Left lung (tissue), 10 donors: ENCODE measurements around the gene ENDOU. TPM values are rescaled to one million over a fixed set of nuclear protein-coding genes. Genes with fewer than 3 reads are reported as not detected.
A peak's percentile ranks its signal among the peaks of the same experiment; 100 is the strongest.

Experiments
- ATAC-seq: fragments of 200-7000 bp; cut with Tn5 transposase; one replicate; pipeline ENCODE4 v1.9.1; 2020; ENCODE audit warnings: moderate library complexity
- DNase-seq, 4 donors: peaks; one replicate each; pipeline ENCODE4 v3.0.0-alpha.2; 2013 to 2020
- H3K27ac ChIP-seq, 2 donors: fragments of 200-600 bp; sonication (generic) in 1 of 2; one replicate each; pipeline versions ENCODE4 v1.5.0 to v1.8.0; 2020 to 2021
- H3K27me3 ChIP-seq, 2 donors: fragments of 200-600 bp; sonication (generic) in 1 of 2; one replicate each; pipeline versions ENCODE4 v1.5.0 to v1.8.0; 2020 to 2021
- H3K36me3 ChIP-seq, 2 donors: fragments of 200-600 bp; sonication (generic) in 1 of 2; one replicate each; pipeline versions ENCODE4 v1.5.0 to v1.8.0; 2020 to 2021
- H3K4me1 ChIP-seq, 2 donors: fragments of 200-600 bp; one replicate each; pipeline ENCODE4 v1.8.0; 2021
- H3K4me3 ChIP-seq, 2 donors: fragments of 200-600 bp; sonication (generic) in 1 of 2; one replicate each; pipeline versions ENCODE4 v1.5.0 to v1.8.0; 2020 to 2021; ENCODE audit warnings: mild to moderate bottlenecking in 1 of 2
- H3K9me3 ChIP-seq, 2 donors: fragments of 200-600 bp; sonication (generic) in 1 of 2; one replicate each; pipeline versions ENCODE4 v1.5.0 to v1.8.0; 2020 to 2021
- intact Hi-C, 2 donors: fragments of 100-400 bp; cut with DNase I; formaldehyde crosslinking; loops; one replicate each; pipeline versions ENCODE4 v1.11.2 to v1.14.2; 2022
- polyA plus RNA-seq, 6 donors: library from polyadenylated mRNA; unstranded; fragments of 120-200 nt; gene quantifications; one replicate each; pipeline ENCODE4 v1.2.1, GENCODE V29; 2013; ENCODE audit not compliant: insufficient read length in 6 of 6
- total RNA-seq, 2 donors: library from RNA; stranded (reverse); fragmentation: NEBNext Ultra II Directional; extraction: Animal tissue kit (Norgen Biotek cat#: 25700); gene quantifications; one replicate each; pipeline ENCODE4 v1.2.1, GENCODE V29; 2021
- TF ChIP-seq, protein P1 (sequence below), 2 donors: fragments of 200-600 bp; sonication (generic) in 1 of 2; IDR thresholded peaks; one replicate each; pipeline versions ENCODE4 v1.5.0 to v1.8.0; 2021; ENCODE audit warnings: antibody characterized with exemption in 2 of 2
- donor health status: DM: no; HTN: yes; CAD: no.
- donor health status: DM: no; HTN: no; CAD: no.

The ENDOU gene
- total and polyA plus RNA-seq, 8 donors = 0.14 to 0.58 (median 0.30) TPM; not detected in 2

DNA sequence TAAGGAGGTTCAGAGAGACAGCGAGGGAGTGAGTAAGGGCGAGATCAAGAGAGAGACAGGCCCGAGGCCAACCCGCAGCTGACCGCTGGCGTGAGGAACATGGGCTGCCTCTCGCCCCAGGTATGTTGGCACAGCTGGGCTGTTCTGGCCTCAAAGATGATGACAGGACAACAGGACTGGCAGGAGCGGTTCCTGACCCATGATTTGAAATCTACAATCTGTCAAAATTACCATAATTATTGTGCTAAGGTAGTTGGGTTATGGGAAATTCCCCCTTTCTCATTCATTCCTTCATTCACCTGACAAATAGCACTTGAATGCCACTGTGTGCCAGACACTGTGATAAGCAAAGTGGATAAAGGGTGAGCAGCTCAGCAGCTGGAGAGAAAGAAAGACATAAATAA, 5.1 kb upstream of the ENDOU start:
- Histone ChIP-seq H3K9me3 (no peaks in the 10 kb centered on the region), H3K27ac (no peak overlapping the region), H3K36me3 (no peaks in the 10 kb centered on the region), H3K4me3 (no peak overlapping the region), H3K27me3 (no peaks in the 10 kb centered on the region), H3K4me1 (peaks cover 0 to 13% of the 10 kb centered on the region in 2 donors)
- intact Hi-C loops = no loop called here
- TF ChIP-seq, protein P1, sequence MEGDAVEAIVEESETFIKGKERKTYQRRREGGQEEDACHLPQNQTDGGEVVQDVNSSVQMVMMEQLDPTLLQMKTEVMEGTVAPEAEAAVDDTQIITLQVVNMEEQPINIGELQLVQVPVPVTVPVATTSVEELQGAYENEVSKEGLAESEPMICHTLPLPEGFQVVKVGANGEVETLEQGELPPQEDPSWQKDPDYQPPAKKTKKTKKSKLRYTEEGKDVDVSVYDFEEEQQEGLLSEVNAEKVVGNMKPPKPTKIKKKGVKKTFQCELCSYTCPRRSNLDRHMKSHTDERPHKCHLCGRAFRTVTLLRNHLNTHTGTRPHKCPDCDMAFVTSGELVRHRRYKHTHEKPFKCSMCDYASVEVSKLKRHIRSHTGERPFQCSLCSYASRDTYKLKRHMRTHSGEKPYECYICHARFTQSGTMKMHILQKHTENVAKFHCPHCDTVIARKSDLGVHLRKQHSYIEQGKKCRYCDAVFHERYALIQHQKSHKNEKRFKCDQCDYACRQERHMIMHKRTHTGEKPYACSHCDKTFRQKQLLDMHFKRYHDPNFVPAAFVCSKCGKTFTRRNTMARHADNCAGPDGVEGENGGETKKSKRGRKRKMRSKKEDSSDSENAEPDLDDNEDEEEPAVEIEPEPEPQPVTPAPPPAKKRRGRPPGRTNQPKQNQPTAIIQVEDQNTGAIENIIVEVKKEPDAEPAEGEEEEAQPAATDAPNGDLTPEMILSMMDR (IDR thresholded peaks at IDR 0.05) = no peak
- DNase-seq = no peak
- peak; percentile 68 for ATAC-seq

DNA sequence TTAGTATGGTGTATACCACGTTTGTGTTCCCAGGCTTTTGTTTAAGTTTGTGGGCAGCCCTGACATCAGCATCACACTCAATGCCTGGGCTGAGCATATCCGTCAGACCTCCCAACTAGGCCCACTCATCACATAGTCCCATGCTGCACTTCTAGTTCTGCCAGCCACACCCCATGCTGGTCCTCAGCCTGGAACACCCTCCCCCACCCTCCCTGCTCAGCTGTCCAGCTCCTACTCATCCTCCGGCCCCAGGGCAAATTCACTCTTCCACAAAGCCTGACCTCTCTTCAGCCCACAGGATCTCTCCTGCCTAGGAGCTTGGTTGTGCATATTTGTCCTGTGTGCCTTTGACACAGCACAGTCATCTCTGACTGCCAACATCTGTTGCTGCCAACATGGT, 3.9 kb upstream of the ENDOU start:
- Histone ChIP-seq H3K27me3 (no peaks in the 10 kb centered on the region), H3K9me3 (no peaks in the 10 kb centered on the region), H3K36me3 (no peaks in the 10 kb centered on the region), H3K27ac (no peak overlapping the region), H3K4me1 (peaks cover 0 to 5% of the 10 kb centered on the region in 2 donors), H3K4me3 (no peak overlapping the region)
- ATAC-seq (no peak), DNase-seq (no peak)
- intact Hi-C loops = no loop called here
- TF ChIP-seq, protein P1 (IDR thresholded peaks at IDR 0.05) = no peak

DNA sequence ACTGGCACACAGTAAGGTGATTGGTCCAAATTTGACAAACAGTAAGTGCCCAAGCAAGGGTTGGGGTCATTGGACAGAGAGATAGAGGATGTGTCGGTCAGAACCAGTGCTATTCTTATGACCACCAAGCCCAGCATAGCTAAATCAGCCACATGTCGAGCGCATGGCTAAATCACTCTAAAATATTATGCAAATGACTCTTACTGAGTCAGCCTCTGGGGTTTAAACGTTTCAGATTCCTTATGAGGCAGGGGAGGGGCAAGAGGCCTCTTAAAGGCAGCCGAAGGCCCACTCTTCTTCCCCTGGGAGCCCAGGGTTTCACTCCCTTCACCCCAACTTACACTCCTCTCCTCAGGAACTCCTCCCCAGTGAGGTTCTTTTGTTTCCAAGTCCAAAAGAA, 603 bp upstream of the ENDOU start:
- Histone ChIP-seq H3K4me1 (peaks cover 0 to 5% of the 10 kb centered on the region in 2 donors), H3K27ac (no peak overlapping the region), H3K4me3 (no peak overlapping the region), H3K36me3 (no peaks in the 10 kb centered on the region), H3K27me3 (no peaks in the 10 kb centered on the region), H3K9me3 (no peaks in the 10 kb centered on the region)
- intact Hi-C loops = no loop called here
- ATAC-seq = no peak
- TF ChIP-seq, protein P1 (IDR thresholded peaks at IDR 0.05) = no peak
- no peak for DNase-seq

DNA sequence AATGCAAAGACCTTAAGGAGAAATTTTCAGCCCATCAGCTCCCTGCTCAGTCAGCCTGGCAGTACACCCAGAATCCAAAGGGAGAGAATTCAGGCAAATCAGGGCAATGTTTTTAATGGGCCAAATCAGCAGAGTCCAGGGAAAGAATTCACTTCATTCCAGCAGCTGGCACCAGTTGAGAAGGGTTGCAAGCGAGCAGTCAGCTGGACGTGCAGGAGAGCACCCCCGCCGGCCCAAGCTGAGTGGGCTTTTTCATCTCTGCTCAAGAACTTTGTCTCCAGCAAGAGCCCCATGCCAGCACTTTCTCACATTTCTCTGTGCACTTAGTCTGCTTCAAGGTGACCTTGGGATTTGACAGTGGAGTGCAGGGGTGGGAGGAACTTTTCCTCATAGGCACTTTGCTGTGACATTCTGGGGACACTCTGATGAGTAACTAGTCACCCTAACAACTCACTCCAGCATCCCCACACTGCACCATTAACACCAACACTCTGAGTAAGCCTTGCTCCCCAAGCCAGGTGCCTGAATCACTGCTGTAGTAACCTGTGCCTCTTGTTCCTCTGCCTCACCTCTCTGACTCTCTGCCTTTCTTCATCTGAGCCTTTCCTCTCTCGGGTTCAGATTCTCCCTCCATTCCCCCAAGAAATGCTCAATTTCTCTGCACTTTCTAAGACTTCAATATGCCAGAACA, 2.2 kb downstream of the ENDOU start:
- peaks cover 1 to 5% of the 10 kb centered on the region in 2 donors for H3K4me1 ChIP-seq
- intact Hi-C loops = no loop called here
- H3K36me3 ChIP-seq = no peaks in the 10 kb centered on the region
- no peak overlapping the region for H3K4me3 ChIP-seq
- H3K9me3 ChIP-seq = no peaks in the 10 kb centered on the region
- TF ChIP-seq, protein P1 (IDR thresholded peaks at IDR 0.05) = no peak
- no peaks in the 10 kb centered on the region for H3K27me3 ChIP-seq
- H3K27ac ChIP-seq = no peak overlapping the region
- no peak for ATAC-seq
- DNase-seq = no peak

DNA sequence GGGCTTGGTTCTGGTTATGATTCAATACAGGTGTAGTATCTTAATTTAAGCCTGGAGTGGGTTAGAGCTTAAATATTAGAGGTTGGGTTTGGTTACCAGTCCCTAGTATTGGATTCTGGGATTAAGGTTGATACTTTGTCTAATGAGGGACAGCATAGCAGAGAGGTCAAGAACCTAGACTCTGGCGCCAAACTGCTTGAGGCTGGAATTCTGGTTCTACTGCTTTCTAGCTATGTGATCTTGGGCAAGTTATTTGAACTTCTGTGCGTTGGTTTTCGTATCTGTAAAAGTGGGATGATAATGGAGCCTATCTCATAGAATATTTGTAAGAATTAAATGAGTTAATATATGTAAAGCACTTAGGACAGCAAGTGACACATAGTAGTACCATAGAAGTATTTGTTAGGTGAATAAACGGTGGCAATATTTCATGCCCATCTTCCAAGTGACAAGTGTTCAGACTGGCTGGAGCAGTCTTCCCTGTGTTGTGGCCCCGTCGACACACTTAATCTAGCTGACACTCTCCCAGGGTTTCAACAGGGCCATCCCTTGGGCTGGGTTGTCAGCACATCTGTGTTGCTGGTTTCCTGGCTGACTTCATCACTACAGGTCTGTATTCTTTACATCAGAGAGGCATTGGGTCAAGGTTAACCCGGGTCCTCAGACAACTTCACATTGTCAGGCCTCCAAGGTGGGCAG, 3.0 kb downstream of the ENDOU start:
- peaks cover 8 to 13% of the 10 kb centered on the region in 2 donors for H3K4me1 ChIP-seq
- no peak overlapping the region for H3K4me3 ChIP-seq
- DNase-seq = no peak
- intact Hi-C loops = no loop called here
- no peak overlapping the region for H3K27ac ChIP-seq
- peak; percentile 28 for ATAC-seq
- H3K9me3 ChIP-seq = no peaks in the 10 kb centered on the region
- H3K27me3 ChIP-seq = no peaks in the 10 kb centered on the region
- TF ChIP-seq, protein P1 (IDR thresholded peaks at IDR 0.05) = no peak
- no peaks in the 10 kb centered on the region for H3K36me3 ChIP-seq
